ENCODE measurements around the gene PLEKHA6.

Gene PLEKHA6

DNA sequence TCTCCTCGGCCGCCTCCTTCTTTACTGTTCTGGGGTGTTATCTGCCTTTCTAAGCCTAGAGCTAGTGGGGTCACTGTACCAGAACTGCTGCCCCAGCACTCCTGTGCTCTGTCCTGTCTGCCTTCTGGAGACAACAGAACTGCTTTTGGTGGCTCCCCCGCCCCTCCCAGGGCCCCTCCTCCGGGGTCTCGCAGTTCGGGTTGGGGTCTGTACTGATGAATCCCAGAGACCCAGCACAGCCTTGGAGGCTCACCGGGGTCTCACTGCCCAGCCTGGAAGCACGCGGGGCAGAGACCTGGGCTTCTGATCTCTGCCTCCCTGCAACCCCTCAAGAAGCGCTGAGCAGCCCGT, 3.2 kb upstream of the PLEKHA6 start:
- Histone ChIP-seq H3K36me3 (no peaks in the 10 kb centered on the region), H3K9me3 (no peaks in the 10 kb centered on the region), H3K4me1 (peaks cover 0 to 19% (median 15%) of the 10 kb centered on the region in 4 donors), H3K27ac (peak overlapping the region; percentile 12 to 38), H3K4me3 (peak overlapping the region; percentile 34 to 55), H3K27me3 (peaks cover 0 to 35% of the 10 kb centered on the region in 2 donors)
- intact Hi-C loops (cut with DNase I; ENCODE audit: low total_unique reads), result loop anchor here (2.0 to 5.0 kb wide), 3 partner anchors 106 to 200 kb away; no protein-coding TSS in a partner anchor
- no peak for DNase-seq
- TF ChIP-seq CTCF (IDR thresholded peaks at IDR 0.05), result no peak

GRCh38 chr1:204361781-204362180, 2.1 kb upstream of the PLEKHA6 start:
- H3K4me1 ChIP-seq, result peaks cover 0 to 19% (median 15%) of the 10 kb centered on the region in 4 donors
- peaks cover 0 to 27% of the 10 kb centered on the region in 2 donors for H3K27me3 ChIP-seq
- no peak for TF ChIP-seq CTCF (IDR thresholded peaks at IDR 0.05)
- intact Hi-C loops (cut with DNase I; ENCODE audit: low total_unique reads), result loop anchor here (2.0 to 5.0 kb wide), 3 partner anchors 104 to 199 kb away; no protein-coding TSS in a partner anchor
- H3K9me3 ChIP-seq, result no peaks in the 10 kb centered on the region
- H3K4me3 ChIP-seq, result no peak overlapping the region
- H3K36me3 ChIP-seq, result no peaks in the 10 kb centered on the region
- DNase-seq, result no peak
- H3K27ac ChIP-seq, result no peak overlapping the region

DNA sequence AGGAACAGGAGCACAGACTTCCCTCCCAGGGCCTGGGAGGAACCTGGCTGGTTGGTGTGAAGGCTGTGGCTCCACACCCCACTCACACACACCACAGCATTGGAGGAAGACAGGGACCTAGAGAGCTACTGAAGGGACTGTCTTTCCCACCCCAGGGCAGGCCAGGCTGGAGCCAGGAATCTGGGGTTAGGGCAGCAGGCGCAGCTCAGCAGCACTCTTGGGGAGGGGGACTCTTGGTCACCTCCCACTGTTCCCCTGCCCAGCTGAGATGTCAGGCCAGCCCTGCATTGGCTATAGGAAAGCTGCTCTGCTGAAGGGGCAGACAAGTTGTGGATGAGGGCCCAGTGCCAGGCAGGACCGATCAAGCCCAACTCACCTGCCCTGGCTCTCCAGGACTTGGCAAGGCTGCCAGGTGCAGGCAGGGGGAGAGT, 1.6 kb upstream of the PLEKHA6 start:
- H3K4me1 ChIP-seq, result peaks cover 0 to 19% (median 15%) of the 10 kb centered on the region in 4 donors
- intact Hi-C loops (cut with DNase I; ENCODE audit: low total_unique reads), result loop anchor here (5.0 kb wide), 2 partner anchors 104 to 144 kb away; no protein-coding TSS in a partner anchor
- no peak overlapping the region for H3K27ac ChIP-seq
- TF ChIP-seq CTCF (IDR thresholded peaks at IDR 0.05), result no peak
- H3K27me3 ChIP-seq, result peaks cover 0 to 27% of the 10 kb centered on the region in 2 donors
- no peaks in the 10 kb centered on the region for H3K9me3 ChIP-seq
- no peaks in the 10 kb centered on the region for H3K36me3 ChIP-seq
- DNase-seq, result no peak
- no peak overlapping the region for H3K4me3 ChIP-seq

DNA sequence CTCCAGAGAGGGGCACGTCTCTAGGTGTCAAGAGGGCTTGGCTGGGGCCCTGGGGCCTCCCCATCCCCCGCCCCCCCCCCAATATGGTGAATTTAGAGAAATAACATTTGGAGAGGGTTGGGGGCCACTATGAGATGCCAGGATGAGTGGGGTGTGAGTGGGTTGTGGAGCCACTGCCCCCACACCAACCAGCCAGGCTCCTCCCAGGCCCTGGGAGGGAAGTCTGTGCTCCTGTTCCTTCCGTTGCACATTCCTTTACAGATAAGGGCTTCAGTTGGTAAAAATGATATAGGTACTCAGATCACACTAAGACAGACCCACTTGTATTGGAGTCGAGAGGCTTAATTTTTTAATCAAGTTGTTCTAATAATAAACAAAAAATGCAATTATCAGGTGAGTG, 585 bp upstream of the PLEKHA6 start:
- H3K27ac ChIP-seq, result no peak overlapping the region
- DNase-seq, result no peak

DNA sequence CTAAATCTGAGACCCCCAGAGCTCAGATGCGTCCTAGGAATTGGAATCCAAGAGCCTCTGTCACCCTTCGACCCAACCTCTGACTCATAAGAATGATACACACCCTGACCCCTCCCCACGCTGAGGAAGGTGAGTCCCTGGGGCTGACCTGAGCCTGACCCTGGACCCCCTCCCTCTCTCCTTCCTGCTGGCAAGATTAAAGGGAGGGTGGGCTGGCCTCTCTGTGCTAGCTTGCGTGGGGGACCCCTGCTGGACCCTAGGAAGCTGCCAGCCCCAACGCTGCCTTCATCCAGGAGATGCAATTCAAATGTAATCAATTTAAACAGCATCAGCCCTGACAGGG, 627 bp downstream of the PLEKHA6 start:
- H3K4me3 ChIP-seq, result no peak overlapping the region
- DNase-seq, result no peak
- no peaks in the 10 kb centered on the region for H3K36me3 ChIP-seq
- H3K4me1 ChIP-seq, result peaks cover 0 to 19% (median 15%) of the 10 kb centered on the region in 4 donors
- intact Hi-C loops (cut with DNase I; ENCODE audit: low total_unique reads), result no loop called here
- no peak for TF ChIP-seq CTCF (IDR thresholded peaks at IDR 0.05)
- H3K9me3 ChIP-seq, result no peaks in the 10 kb centered on the region
- H3K27ac ChIP-seq, result no peak overlapping the region
- peaks cover 0 to 27% of the 10 kb centered on the region in 2 donors for H3K27me3 ChIP-seq

More for the DNA sequence above, 585 bp upstream of the PLEKHA6 start:
- Histone ChIP-seq H3K9me3 (no peaks in the 10 kb centered on the region), H3K27me3 (peaks cover 0 to 27% of the 10 kb centered on the region in 2 donors), H3K4me3 (no peak overlapping the region), H3K36me3 (no peaks in the 10 kb centered on the region), H3K4me1 (peaks cover 0 to 19% (median 15%) of the 10 kb centered on the region in 4 donors)
- intact Hi-C loops (cut with DNase I; ENCODE audit: low total_unique reads), result loop anchor here (5.0 kb wide), 2 partner anchors 103 to 143 kb away; no protein-coding TSS in a partner anchor
- TF ChIP-seq CTCF (IDR thresholded peaks at IDR 0.05), result no peak

- Histone ChIP-seq H3K27ac (no peak overlapping the region), H3K9me3 (no peaks in the 10 kb centered on the region), H3K4me1 (peaks cover 0 to 19% (median 15%) of the 10 kb centered on the region in 4 donors), H3K27me3 (peaks cover 0 to 32% of the 10 kb centered on the region in 2 donors), H3K4me3 (no peak overlapping the region), H3K36me3 (no peaks in the 10 kb centered on the region)
- no peak for TF ChIP-seq CTCF (IDR thresholded peaks at IDR 0.05)
- no peak for DNase-seq
- intact Hi-C loops (cut with DNase I; ENCODE audit: low total_unique reads), result no loop called here
Measured at GRCh38 chr1:204358605-204359004, 1.1 kb downstream of the PLEKHA6 start.
